T-helper 2 cell treated with Interferon-gamma antibody and Interleukin-4, amounts not matched to agents 5 μg/mL and 100 μg/mL, for 36 hours (primary cell): ENCODE data around the gene TLE4.
"Not testable (repeated sequence)": the region's sequence is repeated elsewhere in the genome, so short reads cannot be mapped to it uniquely, and the experiment has no call there.

Experiments
- DNase-seq: peaks from one replicate; pipeline ENCODE4 v3.0.0; 2021; ENCODE audit warnings: low spot score
- H3K27ac Mint-ChIP-seq: one replicate; pipeline ENCODE4 v1.8.0; 2021; ENCODE audit warnings: mild to moderate bottlenecking, mixed read lengths
- H3K27me3 Mint-ChIP-seq: one replicate; pipeline ENCODE4 v1.8.0; 2021; ENCODE audit warnings: low read depth, mixed read lengths
- H3K36me3 Mint-ChIP-seq: one replicate; pipeline ENCODE4 v1.8.0; 2021; ENCODE audit warnings: low read depth, mixed read lengths
- H3K4me1 Mint-ChIP-seq: one replicate; pipeline ENCODE4 v1.8.0; 2021; ENCODE audit warnings: low read depth, mixed read lengths
- H3K4me3 Mint-ChIP-seq: one replicate; pipeline ENCODE4 v1.8.0; 2022; ENCODE audit warnings: mild to moderate bottlenecking, moderate library complexity, mixed read lengths
- H3K9me3 Mint-ChIP-seq: one replicate; pipeline ENCODE4 v1.8.0; 2021; ENCODE audit warnings: mixed read lengths

TLE4 gene

GRCh38 chr9:79571309-79572031 lies at the start of gene TLE4:
TSS of gene TLE4 (plus strand) at chr9:79571965. CDS start at chr9:79572791, 826 bp downstream.
- Mint-ChIP-seq H3K27ac (peak within 1 kb of the TSS; percentile 36), H3K4me1 (peaks cover 30% of the 10 kb centered on the region), H3K27me3 (peaks cover 8% of the 10 kb centered on the region), H3K9me3 (no peaks in the 10 kb centered on the region), H3K4me3 (peak within 1 kb of the TSS; percentile 48), H3K36me3 (peaks cover 23% of the 10 kb centered on the region)
- peak; percentile 100 for DNase-seq

GRCh38 chr9:79522793-79523192 lies 49.0 kb upstream of the TLE4 start:
- no peak for DNase-seq
- no peaks in the 10 kb centered on the region for H3K4me1 Mint-ChIP-seq
- no peaks in the 10 kb centered on the region for H3K9me3 Mint-ChIP-seq
- H3K4me3 Mint-ChIP-seq: no peak overlapping the region
- no peak overlapping the region for H3K27ac Mint-ChIP-seq
- no peaks in the 10 kb centered on the region for H3K27me3 Mint-ChIP-seq
- H3K36me3 Mint-ChIP-seq: no peaks in the 10 kb centered on the region

- Mint-ChIP-seq H3K27me3 (peaks cover 2% of the 10 kb centered on the region), H3K4me3 (no peak overlapping the region), H3K27ac (no peak overlapping the region), H3K4me1 (no peaks in the 10 kb centered on the region), H3K36me3 (no peaks in the 10 kb centered on the region), H3K9me3 (no peaks in the 10 kb centered on the region)
- DNase-seq: no peak
Observed at GRCh38 chr9:79524266-79524665, 47.5 kb upstream of the TLE4 start.

GRCh38 chr9:79526149-79526672 lies 45.6 kb upstream of the TLE4 start:
- no peak for DNase-seq
- Mint-ChIP-seq H3K9me3 (no peaks in the 10 kb centered on the region), H3K4me3 (no peak overlapping the region), H3K36me3 (no peaks in the 10 kb centered on the region), H3K27ac (no peak overlapping the region), H3K4me1 (no peaks in the 10 kb centered on the region), H3K27me3 (peaks cover 2% of the 10 kb centered on the region)

GRCh38 chr9:79535534-79535933 lies 36.2 kb upstream of the TLE4 start:
- Mint-ChIP-seq H3K4me3 (no peak overlapping the region), H3K4me1 (no peaks in the 10 kb centered on the region), H3K9me3 (no peaks in the 10 kb centered on the region), H3K27ac (no peak overlapping the region), H3K27me3 (peaks cover 10% of the 10 kb centered on the region), H3K36me3 (no peaks in the 10 kb centered on the region)
- DNase-seq: no peak

GRCh38 chr9:79537838-79538237 lies 33.9 kb upstream of the TLE4 start:
- DNase-seq: no peak
- peaks cover 7% of the 10 kb centered on the region for H3K27me3 Mint-ChIP-seq
- H3K4me3 Mint-ChIP-seq: no peak overlapping the region
- no peaks in the 10 kb centered on the region for H3K4me1 Mint-ChIP-seq
- no peak overlapping the region for H3K27ac Mint-ChIP-seq
- no peaks in the 10 kb centered on the region for H3K9me3 Mint-ChIP-seq
- H3K36me3 Mint-ChIP-seq: no peaks in the 10 kb centered on the region

- peaks cover 10% of the 10 kb centered on the region for H3K9me3 Mint-ChIP-seq
- H3K4me3 Mint-ChIP-seq: no peak overlapping the region
- H3K4me1 Mint-ChIP-seq: peaks cover 8% of the 10 kb centered on the region
- H3K36me3 Mint-ChIP-seq: no peaks in the 10 kb centered on the region
- no peak overlapping the region for H3K27ac Mint-ChIP-seq
- no peak for DNase-seq
- H3K27me3 Mint-ChIP-seq: peaks cover 12% of the 10 kb centered on the region
Observed at GRCh38 chr9:79542735-79543620, 28.8 kb upstream of the TLE4 start.

GRCh38 chr9:79544375-79544774 lies 27.4 kb upstream of the TLE4 start:
- DNase-seq: not testable (repeated sequence)

GRCh38 chr9:79551586-79551985 lies 20.2 kb upstream of the TLE4 start:
- no peak for DNase-seq
- Mint-ChIP-seq H3K27ac (no peak overlapping the region), H3K9me3 (peaks cover 2% of the 10 kb centered on the region), H3K36me3 (no peaks in the 10 kb centered on the region), H3K4me1 (no peaks in the 10 kb centered on the region), H3K4me3 (no peak overlapping the region), H3K27me3 (no peaks in the 10 kb centered on the region)

More at GRCh38 chr9:79544375-79544774, 27.4 kb upstream of the TLE4 start:
- not testable (repeated sequence) for H3K27me3 Mint-ChIP-seq, H3K4me1 Mint-ChIP-seq, H3K4me3 Mint-ChIP-seq, H3K9me3 Mint-ChIP-seq, H3K27ac Mint-ChIP-seq, H3K36me3 Mint-ChIP-seq

- H3K36me3 Mint-ChIP-seq: no peaks in the 10 kb centered on the region
Observed at GRCh38 chr9:79551994-79552393, 19.8 kb upstream of the TLE4 start.

GRCh38 chr9:79555474-79556089 lies 16.2 kb upstream of the TLE4 start:
- H3K4me1 Mint-ChIP-seq: no peaks in the 10 kb centered on the region
- H3K27me3 Mint-ChIP-seq: peaks cover 2% of the 10 kb centered on the region
- H3K36me3 Mint-ChIP-seq: no peaks in the 10 kb centered on the region
- H3K9me3 Mint-ChIP-seq: no peaks in the 10 kb centered on the region
- no peak overlapping the region for H3K27ac Mint-ChIP-seq
- no peak overlapping the region for H3K4me3 Mint-ChIP-seq
- no peak for DNase-seq

More at GRCh38 chr9:79551994-79552393, 19.8 kb upstream of the TLE4 start:
- H3K27ac Mint-ChIP-seq: no peak overlapping the region
- H3K9me3 Mint-ChIP-seq: no peaks in the 10 kb centered on the region
- no peaks in the 10 kb centered on the region for H3K27me3 Mint-ChIP-seq
- H3K4me3 Mint-ChIP-seq: no peak overlapping the region
- H3K4me1 Mint-ChIP-seq: no peaks in the 10 kb centered on the region
- DNase-seq: no peak

GRCh38 chr9:79559495-79560181 lies 12.1 kb upstream of the TLE4 start:
- no peaks in the 10 kb centered on the region for H3K4me1 Mint-ChIP-seq

GRCh38 chr9:79562749-79563386 lies 8.9 kb upstream of the TLE4 start:
- Mint-ChIP-seq H3K36me3 (no peaks in the 10 kb centered on the region), H3K9me3 (no peaks in the 10 kb centered on the region), H3K4me1 (peaks cover 5% of the 10 kb centered on the region), H3K27ac (no peak overlapping the region), H3K27me3 (peaks cover 20% of the 10 kb centered on the region), H3K4me3 (no peak overlapping the region)
- DNase-seq: no peak

More at GRCh38 chr9:79559495-79560181, 12.1 kb upstream of the TLE4 start:
- no peaks in the 10 kb centered on the region for H3K9me3 Mint-ChIP-seq
- DNase-seq: no peak
- H3K27me3 Mint-ChIP-seq: peaks cover 4% of the 10 kb centered on the region
- H3K36me3 Mint-ChIP-seq: no peaks in the 10 kb centered on the region
- no peak overlapping the region for H3K4me3 Mint-ChIP-seq
- no peak overlapping the region for H3K27ac Mint-ChIP-seq
